GM23248 (cell line): ENCODE data around the gene HTT. TPM values are rescaled to one million over a fixed set of nuclear protein-coding genes. Genes with fewer than 3 reads are reported as not detected.

Experiments used
- DNase-seq: peaks from one replicate; pipeline ENCODE4 v3.0.0-alpha.2; 2015
- H2AFZ ChIP-seq: fragments of 200-600 bp; sonication (generic); 2 replicates; pipeline ENCODE4 v1.6.1; 2016; ENCODE audit warnings: antibody characterized with exemption
- H3F3A ChIP-seq: fragments of 200-600 bp; sonication (generic); 2 replicates; pipeline ENCODE4 v1.6.1; 2016; ENCODE audit warnings: mild to moderate bottlenecking, antibody characterized with exemption, mixed run types; ENCODE audit not compliant: insufficient read depth
- H3K27ac ChIP-seq: fragments of 200-600 bp; sonication (generic); 2 replicates; pipeline ENCODE4 v1.5.1; 2016; ENCODE audit warnings: mild to moderate bottlenecking
- H3K27me3 ChIP-seq: fragments of 200-600 bp; sonication (generic); replicated peaks from 2 replicates; pipeline ENCODE4 v1.6.1; 2016; ENCODE audit warnings: mild to moderate bottlenecking; ENCODE audit not compliant: insufficient read depth
- H3K36me3 ChIP-seq: fragments of 200-600 bp; sonication (generic); 2 replicates; pipeline ENCODE4 v1.6.1; 2016; ENCODE audit warnings: low read depth, mild to moderate bottlenecking
- H3K4me1 ChIP-seq: fragments of 200-600 bp; sonication (generic); 2 replicates; pipeline ENCODE4 v1.6.1; 2016; ENCODE audit warnings: mild to moderate bottlenecking; ENCODE audit not compliant: insufficient read depth
- H3K4me2 ChIP-seq: fragments of 200-600 bp; sonication (generic); one replicate; pipeline ENCODE4 v1.6.1; 2016; ENCODE audit warnings: mild to moderate bottlenecking; ENCODE audit not compliant: unreplicated experiment
- H3K4me3 ChIP-seq: fragments of 200-600 bp; sonication (generic); 2 replicates; pipeline ENCODE4 v1.5.1; 2016; ENCODE audit warnings: mild to moderate bottlenecking
- H3K79me2 ChIP-seq: fragments of 200-600 bp; sonication (generic); 2 replicates; pipeline ENCODE4 v1.6.1; 2016; ENCODE audit warnings: mild to moderate bottlenecking; ENCODE audit not compliant: insufficient read depth
- H3K9ac ChIP-seq: fragments of 200-600 bp; sonication (generic); 2 replicates; pipeline ENCODE4 v1.6.1; 2016; ENCODE audit warnings: mild to moderate bottlenecking
- H3K9me2 ChIP-seq: fragments of 200-600 bp; sonication (generic); 2 replicates; pipeline ENCODE4 v1.6.1; 2016; ENCODE audit warnings: mixed run types, mild to moderate bottlenecking, moderate library complexity; ENCODE audit not compliant: insufficient read depth
- H3K9me3 ChIP-seq: fragments of 200-600 bp; sonication (generic); one replicate; pipeline ENCODE4 v1.6.1; 2017; ENCODE audit warnings: low read depth
- H4K20me1 ChIP-seq: fragments of 200-600 bp; sonication (generic); 2 replicates; pipeline ENCODE4 v1.6.0; 2016; ENCODE audit not compliant: insufficient read depth
- EZH2 ChIP-seq: fragments of 200-600 bp; sonication (generic); IDR thresholded peaks from 2 replicates; pipeline ENCODE4 v1.6.1; 2018; ENCODE audit warnings: antibody characterized with exemption, mild to moderate bottlenecking; ENCODE audit not compliant: insufficient read depth, poor library complexity, severe bottlenecking
- EZH2phosphoT487 ChIP-seq: fragments of 200-600 bp; sonication (generic); IDR thresholded peaks from 2 replicates; pipeline ENCODE4 v1.6.1; 2018; ENCODE audit warnings: antibody characterized with exemption, moderate library complexity, mild to moderate bottlenecking, low read depth; ENCODE audit not compliant: insufficient read depth
- WGBS, 2 experiments: methylation state at CpG; one replicate each; pipeline ENCODE4 v1.1.6; 2015 to 2017; ENCODE audit warnings: low lambda C conversion rate in 2 of 2, low coverage in 1 of 2; ENCODE audit errors: missing lambda C conversion rate in 2 of 2; 5-methylcytosine and 5-hydroxymethylcytosine counted together
- in situ Hi-C: fragments of 300-500 bp; cut with MboI; formaldehyde crosslinking; loops from 2 replicates; pipeline ENCODE4 v1.15.0; 2020
- polyA plus RNA-seq: library from polyadenylated mRNA; unstranded; fragments of >200 nt; fragmentation: Nextera tagmentation; extraction: Ambion mirVana; gene quantifications from 2 replicates; pipeline ENCODE4 v1.2.1, GENCODE V29; 2016
- total RNA-seq: library from RNA; depleted of rRNA; stranded (reverse); fragments of >200 nt; shearing (Covaris generic); gene quantifications from 2 replicates; pipeline ENCODE4 v1.2.3, GENCODE V29; 2014

HTT gene
- total and polyA plus RNA-seq, 2 experiments from 2014 or later, result 8.2 to 26.5 TPM

DNA sequence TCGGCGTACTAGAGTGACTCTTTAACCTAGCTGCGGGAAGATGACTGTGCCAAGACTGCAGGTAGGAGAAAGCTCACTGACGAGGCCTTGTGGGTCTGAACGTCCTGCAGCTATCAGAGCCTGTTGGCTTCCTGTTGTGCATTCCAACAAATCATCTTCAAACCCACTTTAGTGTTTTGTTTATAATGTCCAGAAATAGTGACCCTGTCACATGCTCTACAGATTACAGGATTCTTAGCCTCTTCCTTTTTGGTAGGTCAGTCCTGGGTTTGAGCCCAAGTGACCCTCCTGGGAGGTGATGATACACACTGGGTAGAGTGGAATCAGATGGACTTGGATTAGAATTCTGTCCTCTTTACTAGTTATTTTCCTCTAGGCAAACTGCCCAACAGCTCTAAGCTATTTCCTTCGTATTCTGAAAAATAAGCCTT lies 33.2 kb downstream of the HTT start:
- H3K79me2 ChIP-seq, result peaks cover 18% of the 10 kb centered on the region
- peak overlapping the region; percentile 53 for H3K9ac ChIP-seq
- no peaks in the 10 kb centered on the region for H3K9me3 ChIP-seq
- no peaks in the 10 kb centered on the region for H3K27me3 ChIP-seq
- H3K4me3 ChIP-seq, result no peak overlapping the region
- peaks cover 40% of the 10 kb centered on the region for H3F3A ChIP-seq
- peak overlapping the region; percentile 67 for H3K27ac ChIP-seq
- WGBS, 2 experiments, result 50 to 53% methylated on average over 6 of the region's 6 CpGs
- H3K9me2 ChIP-seq, result no peaks in the 10 kb centered on the region
- no peaks in the 10 kb centered on the region for H4K20me1 ChIP-seq
- peaks cover 39% of the 10 kb centered on the region for H3K4me1 ChIP-seq
- peaks cover 3% of the 10 kb centered on the region; the same call in 1 of the 2 replicates for H3K36me3 ChIP-seq
- in situ Hi-C loops, result no loop called here
- no peak overlapping the region for H2AFZ ChIP-seq
- DNase-seq, result peak; percentile 49
- TF ChIP-seq EZH2phosphoT487 (no peak), EZH2 (no peak)
- H3K4me2 ChIP-seq, result peak overlapping the region; percentile 62

DNA sequence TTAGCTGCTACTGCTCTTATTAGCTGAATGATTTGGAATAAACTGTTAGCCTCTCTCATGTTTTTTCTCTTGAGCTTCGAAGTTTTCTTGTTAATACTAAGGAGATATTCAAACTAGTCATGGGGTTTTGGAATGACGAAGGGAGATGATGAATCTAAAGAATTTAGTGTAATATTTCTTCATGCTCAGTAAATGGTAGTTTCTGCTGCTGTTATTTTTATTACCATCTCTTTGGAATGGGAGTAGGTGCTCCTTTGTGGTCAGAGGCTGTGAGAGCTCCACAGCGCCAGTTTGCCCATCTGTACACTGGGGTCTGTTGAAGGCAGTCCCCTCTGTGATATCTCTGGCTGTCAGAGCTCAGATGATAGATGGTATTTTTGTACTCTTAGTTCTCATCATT lies 33.7 kb downstream of the HTT start:
- peaks cover 40% of the 10 kb centered on the region for H3F3A ChIP-seq
- peak overlapping the region; percentile 53 for H3K9ac ChIP-seq
- WGBS, 2 experiments, result 80 to 85% methylated on average over 3 of the region's 3 CpGs
- H3K9me2 ChIP-seq, result no peaks in the 10 kb centered on the region
- peak; percentile 52 for DNase-seq
- H3K27ac ChIP-seq, result peak overlapping the region; percentile 67
- peak overlapping the region; percentile 62 for H3K4me2 ChIP-seq
- no peak overlapping the region for H2AFZ ChIP-seq
- no peaks in the 10 kb centered on the region for H4K20me1 ChIP-seq
- H3K27me3 ChIP-seq, result no peaks in the 10 kb centered on the region
- no peak overlapping the region for H3K4me3 ChIP-seq
- TF ChIP-seq EZH2, result no peak
- TF ChIP-seq EZH2phosphoT487, result no peak
- H3K9me3 ChIP-seq, result no peaks in the 10 kb centered on the region
- H3K4me1 ChIP-seq, result peaks cover 44% of the 10 kb centered on the region
- peaks cover 17% of the 10 kb centered on the region for H3K79me2 ChIP-seq
- in situ Hi-C loops, result no loop called here
- peaks cover 3% of the 10 kb centered on the region; the same call in 1 of the 2 replicates for H3K36me3 ChIP-seq

DNA sequence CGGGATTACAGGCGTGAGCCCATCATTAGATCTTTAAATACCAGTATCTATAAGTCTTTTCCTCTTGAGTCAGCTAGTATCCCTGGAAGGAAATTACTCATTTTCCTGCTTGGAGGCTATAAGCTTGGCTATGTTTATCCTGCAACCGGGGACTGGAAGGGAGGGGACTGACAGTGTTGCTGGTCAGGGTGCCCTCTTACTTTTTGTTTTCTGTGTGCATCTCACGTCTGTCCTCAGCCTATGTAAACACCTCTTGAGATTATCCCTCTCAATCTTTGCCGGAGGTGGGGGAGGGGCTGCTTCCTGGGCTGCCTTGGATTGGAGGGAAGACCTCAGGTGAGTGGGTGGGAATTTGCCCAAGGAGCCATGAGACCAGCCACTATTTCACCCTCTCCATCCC lies 37.0 kb downstream of the HTT start:
- no peak overlapping the region for H3K27ac ChIP-seq

DNA sequence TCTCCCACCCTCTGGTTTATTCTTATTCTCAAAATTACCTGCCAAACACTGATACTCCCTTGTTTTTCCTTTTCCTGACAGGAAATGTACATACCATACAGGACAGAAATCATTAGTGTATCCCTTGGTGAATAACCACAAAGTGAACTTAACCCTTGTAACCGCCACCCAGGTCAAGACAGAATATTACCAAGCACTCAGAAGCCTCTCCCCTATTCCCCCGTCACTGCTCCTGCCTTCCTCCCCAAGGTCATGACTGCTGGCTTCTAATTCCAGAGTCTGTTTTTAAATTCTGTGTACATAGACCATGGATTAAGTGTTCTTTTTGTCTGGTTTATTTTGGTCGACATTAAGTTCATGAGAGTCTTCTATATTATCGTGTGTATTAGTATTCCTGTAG lies 37.7 kb downstream of the HTT start:
- WGBS, 2 experiments, result 93 to 95% methylated on average over 4 of the region's 4 CpGs
- Histone ChIP-seq H4K20me1 (no peaks in the 10 kb centered on the region), H3K4me3 (no peak overlapping the region), H3K4me2 (no peak overlapping the region), H3K27ac (no peak overlapping the region), H3K27me3 (no peaks in the 10 kb centered on the region), H3K9me3 (no peaks in the 10 kb centered on the region), H3F3A (peaks cover 34% of the 10 kb centered on the region), H3K4me1 (peaks cover 61% of the 10 kb centered on the region), H3K9me2 (no peaks in the 10 kb centered on the region), H2AFZ (no peak overlapping the region), H3K36me3 (peaks cover 11% of the 10 kb centered on the region), H3K79me2 (peaks cover 17% of the 10 kb centered on the region), H3K9ac (no peak overlapping the region)
- in situ Hi-C loops, result no loop called here
- no peak for DNase-seq
- TF ChIP-seq EZH2 (no peak), EZH2phosphoT487 (no peak)

More for the DNA sequence above, 37.0 kb downstream of the HTT start:
- Histone ChIP-seq H4K20me1 (no peaks in the 10 kb centered on the region), H3K36me3 (peaks cover 7% of the 10 kb centered on the region), H3K9me2 (no peaks in the 10 kb centered on the region), H3F3A (peaks cover 39% of the 10 kb centered on the region), H3K9me3 (no peaks in the 10 kb centered on the region), H3K27me3 (no peaks in the 10 kb centered on the region), H3K79me2 (peaks cover 17% of the 10 kb centered on the region), H3K4me2 (no peak overlapping the region), H3K4me3 (no peak overlapping the region), H3K4me1 (peaks cover 65% of the 10 kb centered on the region), H3K9ac (no peak overlapping the region), H2AFZ (no peak overlapping the region)
- in situ Hi-C loops, result no loop called here
- DNase-seq, result peak; percentile 74
- TF ChIP-seq EZH2phosphoT487 (no peak), EZH2 (no peak)
- 27 to 39% methylated on average over 5 of the region's 5 CpGs for WGBS, 2 experiments
